WTC11 (cell line): Measurements from ENCODE around the gene CTNND2. TPM values are rescaled to one million over a fixed set of nuclear protein-coding genes. Genes with fewer than 3 reads are reported as not detected.

Experiments used
- ATAC-seq: fragments of 200-7000 bp; cut with Tn5 transposase; 2 replicates; pipeline ENCODE4 v1.10.0; 2021; ENCODE audit warnings: mild to moderate bottlenecking, moderate library complexity
- CTCF ChIA-PET: fragments of 300-600 bp; sonication (Branson Sonifier 250); formaldehyde crosslinking; loops from one replicate; lab custom pipeline; 2021; ENCODE audit warnings: antibody characterized with exemption; lab: Charles Lee
- POLR2A ChIA-PET: fragments of 350-600 bp; sonication (Branson Sonifier 250); formaldehyde crosslinking; loops from one replicate; lab custom pipeline; 2021; ENCODE audit warnings: antibody characterized with exemption; lab: Charles Lee
- DNase-seq: peaks from one replicate; pipeline ENCODE4 v3.0.0; 2021; ENCODE audit warnings: low spot score
- H3K27ac Mint-ChIP-seq: 2 replicates; pipeline ENCODE4 v1.8.0; 2021; ENCODE audit warnings: mixed read lengths
- H3K27me3 Mint-ChIP-seq: 2 replicates; pipeline ENCODE4 v1.8.0; 2021; ENCODE audit warnings: low read depth, mild to moderate bottlenecking, moderate library complexity, mixed read lengths
- H3K36me3 Mint-ChIP-seq: 2 replicates; pipeline ENCODE4 v1.8.0; 2021; ENCODE audit warnings: mixed read lengths
- H3K4me1 Mint-ChIP-seq: 2 replicates; pipeline ENCODE4 v1.8.0; 2022; ENCODE audit warnings: mixed read lengths
- H3K4me3 Mint-ChIP-seq: 2 replicates; pipeline ENCODE4 v1.8.0; 2021; ENCODE audit warnings: mild to moderate bottlenecking, moderate library complexity, mixed read lengths
- H3K9me3 Mint-ChIP-seq: 2 replicates; pipeline ENCODE4 v1.8.0; 2021; ENCODE audit warnings: mixed read lengths
- ATF1 ChIP-seq: sonication (generic); formaldehyde crosslinking; IDR thresholded peaks from 2 replicates; pipeline ENCODE4 v1.8.1; 2023; ENCODE audit warnings: mild to moderate bottlenecking, moderate library complexity, missing genetic modification reagents
- FOXK1 ChIP-seq: sonication (generic); formaldehyde crosslinking; IDR thresholded peaks from 2 replicates; pipeline ENCODE4 v1.8.0; 2022; ENCODE audit warnings: mild to moderate bottlenecking, moderate library complexity, missing genetic modification reagents
- MXD4 ChIP-seq: fragments of 250-450 bp; sonication (Bioruptor Pico); IDR thresholded peaks from 2 replicates; pipeline ENCODE4 v1.8.0; 2021; ENCODE audit warnings: mild to moderate bottlenecking, moderate library complexity, borderline replicate concordance
- MYBL2 ChIP-seq: sonication (generic); formaldehyde crosslinking; IDR thresholded peaks from 2 replicates; pipeline ENCODE4 v1.8.1; 2023; ENCODE audit warnings: mild to moderate bottlenecking, moderate library complexity, missing genetic modification reagents
- NFE2L1 ChIP-seq: sonication (generic); formaldehyde crosslinking; IDR thresholded peaks from 2 replicates; pipeline ENCODE4 v1.8.1; 2023; ENCODE audit warnings: missing genetic modification reagents
- RELA ChIP-seq: sonication (generic); formaldehyde crosslinking; IDR thresholded peaks from 2 replicates; pipeline ENCODE4 v1.8.1; 2022; ENCODE audit warnings: missing genetic modification reagents, mild to moderate bottlenecking, borderline replicate concordance
- SMAD3 ChIP-seq: sonication (generic); formaldehyde crosslinking; IDR thresholded peaks from 2 replicates; pipeline ENCODE4 v1.8.0; 2022; ENCODE audit warnings: missing genetic modification reagents, mild to moderate bottlenecking, borderline replicate concordance
- ZNF219 ChIP-seq: sonication (generic); formaldehyde crosslinking; IDR thresholded peaks from 2 replicates; pipeline ENCODE4 v1.8.0; 2023; ENCODE audit warnings: missing genetic modification reagents, mild to moderate bottlenecking, borderline replicate concordance
- ZNF317 ChIP-seq: sonication (generic); formaldehyde crosslinking; IDR thresholded peaks from 2 replicates; pipeline ENCODE4 v1.8.1; 2023; ENCODE audit warnings: low read depth, mild to moderate bottlenecking, moderate library complexity, missing genetic modification reagents, borderline replicate concordance
- ZNF423 ChIP-seq: fragments of 250-450 bp; sonication (Bioruptor Pico); IDR thresholded peaks from 2 replicates; pipeline ENCODE4 v2.1.2; 2022; ENCODE audit warnings: mild to moderate bottlenecking, moderate library complexity
- total RNA-seq: library from RNA; stranded (reverse); gene quantifications from 3 replicates; pipeline ENCODE4 v1.2.3, GENCODE V29; 2021
- TF ChIP-seq, protein P1 (sequence below): sonication (generic); formaldehyde crosslinking; IDR thresholded peaks from 2 replicates; pipeline ENCODE4 v1.8.0; 2023; ENCODE audit warnings: mild to moderate bottlenecking, missing genetic modification reagents
- TF ChIP-seq, protein P2 (sequence below): sonication (generic); formaldehyde crosslinking; IDR thresholded peaks from 2 replicates; pipeline ENCODE4 v1.8.0; 2023; ENCODE audit warnings: missing genetic modification reagents
- TF ChIP-seq, protein P3 (sequence below): sonication (generic); formaldehyde crosslinking; IDR thresholded peaks from 2 replicates; pipeline ENCODE4 v1.8.0; 2023; ENCODE audit warnings: missing genetic modification reagents, mild to moderate bottlenecking, borderline replicate concordance
- TF ChIP-seq, protein P4 (sequence below): fragments of 250-450 bp; sonication (Bioruptor Pico); IDR thresholded peaks from 2 replicates; pipeline ENCODE4 v2.1.2; 2022; ENCODE audit warnings: mild to moderate bottlenecking, moderate library complexity
- TF ChIP-seq, protein P5 (sequence below): sonication (generic); formaldehyde crosslinking; IDR thresholded peaks from 2 replicates; pipeline ENCODE4 v1.8.1; 2023; ENCODE audit warnings: mild to moderate bottlenecking, missing genetic modification reagents
- TF ChIP-seq, protein P6 (sequence below): sonication (generic); formaldehyde crosslinking; IDR thresholded peaks from 2 replicates; pipeline ENCODE4 v1.8.1; 2022; ENCODE audit warnings: low read depth, mild to moderate bottlenecking, moderate library complexity, missing genetic modification reagents, borderline replicate concordance
- TF ChIP-seq, protein P7 (sequence below): fragments of 250-450 bp; sonication (Bioruptor Pico); IDR thresholded peaks from 2 replicates; pipeline ENCODE4 v1.9.0; 2021; ENCODE audit warnings: moderate library complexity, mild to moderate bottlenecking, inconsistent platforms, borderline replicate concordance
- TF ChIP-seq, protein P8 (sequence below): sonication (generic); formaldehyde crosslinking; IDR thresholded peaks from 2 replicates; pipeline ENCODE4 v1.8.1; 2022; ENCODE audit warnings: low read depth, missing genetic modification reagents, borderline replicate concordance
- TF ChIP-seq, protein P9 (sequence below): fragments of 250-450 bp; sonication (Bioruptor Pico); IDR thresholded peaks from 2 replicates; pipeline ENCODE4 v1.9.0; 2021; ENCODE audit warnings: mild to moderate bottlenecking

CTNND2 gene
- total RNA-seq, 1 experiment from 2014 or later, result 11.9 TPM

DNA sequence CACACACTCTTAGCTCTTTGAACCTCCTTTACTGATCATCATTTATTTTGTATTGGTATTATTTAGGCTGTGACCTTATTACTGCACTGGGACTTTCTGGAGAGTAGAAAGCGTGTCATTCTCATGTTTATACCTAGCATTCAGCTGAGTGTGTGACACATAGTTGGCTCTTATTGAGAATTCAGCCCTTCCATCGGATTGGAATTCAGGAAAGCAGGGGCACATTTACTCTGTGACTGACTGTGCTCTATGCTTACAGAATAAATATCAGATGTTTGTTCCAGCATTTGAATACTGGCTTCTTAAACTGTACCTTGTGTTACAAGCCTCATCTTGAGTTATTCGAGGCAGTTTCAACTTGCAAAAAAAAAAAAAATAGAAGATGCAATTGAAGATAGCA, 782.4 kb downstream of the CTNND2 start (continued):
- TF ChIP-seq, protein P1, sequence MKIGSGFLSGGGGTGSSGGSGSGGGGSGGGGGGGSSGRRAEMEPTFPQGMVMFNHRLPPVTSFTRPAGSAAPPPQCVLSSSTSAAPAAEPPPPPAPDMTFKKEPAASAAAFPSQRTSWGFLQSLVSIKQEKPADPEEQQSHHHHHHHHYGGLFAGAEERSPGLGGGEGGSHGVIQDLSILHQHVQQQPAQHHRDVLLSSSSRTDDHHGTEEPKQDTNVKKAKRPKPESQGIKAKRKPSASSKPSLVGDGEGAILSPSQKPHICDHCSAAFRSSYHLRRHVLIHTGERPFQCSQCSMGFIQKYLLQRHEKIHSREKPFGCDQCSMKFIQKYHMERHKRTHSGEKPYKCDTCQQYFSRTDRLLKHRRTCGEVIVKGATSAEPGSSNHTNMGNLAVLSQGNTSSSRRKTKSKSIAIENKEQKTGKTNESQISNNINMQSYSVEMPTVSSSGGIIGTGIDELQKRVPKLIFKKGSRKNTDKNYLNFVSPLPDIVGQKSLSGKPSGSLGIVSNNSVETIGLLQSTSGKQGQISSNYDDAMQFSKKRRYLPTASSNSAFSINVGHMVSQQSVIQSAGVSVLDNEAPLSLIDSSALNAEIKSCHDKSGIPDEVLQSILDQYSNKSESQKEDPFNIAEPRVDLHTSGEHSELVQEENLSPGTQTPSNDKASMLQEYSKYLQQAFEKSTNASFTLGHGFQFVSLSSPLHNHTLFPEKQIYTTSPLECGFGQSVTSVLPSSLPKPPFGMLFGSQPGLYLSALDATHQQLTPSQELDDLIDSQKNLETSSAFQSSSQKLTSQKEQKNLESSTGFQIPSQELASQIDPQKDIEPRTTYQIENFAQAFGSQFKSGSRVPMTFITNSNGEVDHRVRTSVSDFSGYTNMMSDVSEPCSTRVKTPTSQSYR (CRISPR knock-in tag), result no peak
- TF ChIP-seq, protein P2, sequence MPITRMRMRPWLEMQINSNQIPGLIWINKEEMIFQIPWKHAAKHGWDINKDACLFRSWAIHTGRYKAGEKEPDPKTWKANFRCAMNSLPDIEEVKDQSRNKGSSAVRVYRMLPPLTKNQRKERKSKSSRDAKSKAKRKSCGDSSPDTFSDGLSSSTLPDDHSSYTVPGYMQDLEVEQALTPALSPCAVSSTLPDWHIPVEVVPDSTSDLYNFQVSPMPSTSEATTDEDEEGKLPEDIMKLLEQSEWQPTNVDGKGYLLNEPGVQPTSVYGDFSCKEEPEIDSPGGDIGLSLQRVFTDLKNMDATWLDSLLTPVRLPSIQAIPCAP (CRISPR knock-in tag), result no peak
- TF ChIP-seq NFE2L1 (CRISPR knock-in tag) (no peak), RELA (CRISPR knock-in tag) (no peak), FOXK1 (CRISPR knock-in tag) (no peak)
- TF ChIP-seq, protein P3, sequence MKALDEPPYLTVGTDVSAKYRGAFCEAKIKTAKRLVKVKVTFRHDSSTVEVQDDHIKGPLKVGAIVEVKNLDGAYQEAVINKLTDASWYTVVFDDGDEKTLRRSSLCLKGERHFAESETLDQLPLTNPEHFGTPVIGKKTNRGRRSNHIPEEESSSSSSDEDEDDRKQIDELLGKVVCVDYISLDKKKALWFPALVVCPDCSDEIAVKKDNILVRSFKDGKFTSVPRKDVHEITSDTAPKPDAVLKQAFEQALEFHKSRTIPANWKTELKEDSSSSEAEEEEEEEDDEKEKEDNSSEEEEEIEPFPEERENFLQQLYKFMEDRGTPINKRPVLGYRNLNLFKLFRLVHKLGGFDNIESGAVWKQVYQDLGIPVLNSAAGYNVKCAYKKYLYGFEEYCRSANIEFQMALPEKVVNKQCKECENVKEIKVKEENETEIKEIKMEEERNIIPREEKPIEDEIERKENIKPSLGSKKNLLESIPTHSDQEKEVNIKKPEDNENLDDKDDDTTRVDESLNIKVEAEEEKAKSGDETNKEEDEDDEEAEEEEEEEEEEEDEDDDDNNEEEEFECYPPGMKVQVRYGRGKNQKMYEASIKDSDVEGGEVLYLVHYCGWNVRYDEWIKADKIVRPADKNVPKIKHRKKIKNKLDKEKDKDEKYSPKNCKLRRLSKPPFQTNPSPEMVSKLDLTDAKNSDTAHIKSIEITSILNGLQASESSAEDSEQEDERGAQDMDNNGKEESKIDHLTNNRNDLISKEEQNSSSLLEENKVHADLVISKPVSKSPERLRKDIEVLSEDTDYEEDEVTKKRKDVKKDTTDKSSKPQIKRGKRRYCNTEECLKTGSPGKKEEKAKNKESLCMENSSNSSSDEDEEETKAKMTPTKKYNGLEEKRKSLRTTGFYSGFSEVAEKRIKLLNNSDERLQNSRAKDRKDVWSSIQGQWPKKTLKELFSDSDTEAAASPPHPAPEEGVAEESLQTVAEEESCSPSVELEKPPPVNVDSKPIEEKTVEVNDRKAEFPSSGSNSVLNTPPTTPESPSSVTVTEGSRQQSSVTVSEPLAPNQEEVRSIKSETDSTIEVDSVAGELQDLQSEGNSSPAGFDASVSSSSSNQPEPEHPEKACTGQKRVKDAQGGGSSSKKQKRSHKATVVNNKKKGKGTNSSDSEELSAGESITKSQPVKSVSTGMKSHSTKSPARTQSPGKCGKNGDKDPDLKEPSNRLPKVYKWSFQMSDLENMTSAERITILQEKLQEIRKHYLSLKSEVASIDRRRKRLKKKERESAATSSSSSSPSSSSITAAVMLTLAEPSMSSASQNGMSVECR (CRISPR knock-in tag), result no peak
- TF ChIP-seq, protein P4, sequence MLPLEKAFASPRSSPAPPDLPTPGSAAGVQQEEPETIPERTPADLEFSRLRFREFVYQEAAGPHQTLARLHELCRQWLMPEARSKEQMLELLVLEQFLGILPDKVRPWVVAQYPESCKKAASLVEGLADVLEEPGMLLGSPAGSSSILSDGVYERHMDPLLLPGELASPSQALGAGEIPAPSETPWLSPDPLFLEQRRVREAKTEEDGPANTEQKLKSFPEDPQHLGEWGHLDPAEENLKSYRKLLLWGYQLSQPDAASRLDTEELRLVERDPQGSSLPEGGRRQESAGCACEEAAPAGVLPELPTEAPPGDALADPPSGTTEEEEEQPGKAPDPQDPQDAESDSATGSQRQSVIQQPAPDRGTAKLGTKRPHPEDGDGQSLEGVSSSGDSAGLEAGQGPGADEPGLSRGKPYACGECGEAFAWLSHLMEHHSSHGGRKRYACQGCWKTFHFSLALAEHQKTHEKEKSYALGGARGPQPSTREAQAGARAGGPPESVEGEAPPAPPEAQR (CRISPR knock-in tag), result no peak

DNA sequence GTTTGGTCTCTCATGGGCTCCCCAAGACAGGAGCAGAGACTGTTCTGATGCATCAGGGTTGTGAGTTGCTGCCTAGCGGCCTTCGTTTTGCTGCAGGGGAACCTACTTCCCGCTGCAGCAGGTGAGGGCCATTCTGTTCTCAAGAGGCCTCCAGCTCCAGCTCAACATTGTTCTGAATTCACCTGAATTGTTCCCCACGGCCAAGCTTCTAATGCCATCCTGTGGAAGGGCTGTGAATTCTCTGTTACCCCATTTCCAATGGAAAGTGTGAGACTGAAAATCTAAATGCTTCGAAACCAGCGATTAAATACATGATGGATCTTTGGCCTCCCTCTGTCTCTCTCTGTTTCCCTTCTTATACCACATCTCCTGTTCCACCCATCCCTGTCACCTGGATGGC, 794.1 kb downstream of the CTNND2 start:
- Mint-ChIP-seq H3K4me1 (peaks cover 12% of the 10 kb centered on the region), H3K27ac (no peak overlapping the region), H3K4me3 (no peak overlapping the region), H3K9me3 (peaks cover 11% of the 10 kb centered on the region), H3K27me3 (no peaks in the 10 kb centered on the region), H3K36me3 (peaks cover 7% of the 10 kb centered on the region)
- CTCF ChIA-PET, result interaction anchor here (0.7 to 1.9 kb wide), 3 partner anchors 122 to 408 kb away, joined by 3 to 15 read pairs (median 4); no protein-coding TSS in a partner anchor
- peak; percentile 50 for ATAC-seq
- POLR2A ChIA-PET, result no interaction called here
- no peak for DNase-seq
- TF ChIP-seq ZNF423 (CRISPR knock-in tag) (no peak), ATF1 (CRISPR knock-in tag) (no peak), ZNF219 (CRISPR knock-in tag) (no peak), MXD4 (CRISPR knock-in tag) (no peak), ZNF317 (CRISPR knock-in tag) (no peak), MYBL2 (CRISPR knock-in tag) (no peak), SMAD3 (CRISPR knock-in tag) (no peak)
- TF ChIP-seq, protein P5, sequence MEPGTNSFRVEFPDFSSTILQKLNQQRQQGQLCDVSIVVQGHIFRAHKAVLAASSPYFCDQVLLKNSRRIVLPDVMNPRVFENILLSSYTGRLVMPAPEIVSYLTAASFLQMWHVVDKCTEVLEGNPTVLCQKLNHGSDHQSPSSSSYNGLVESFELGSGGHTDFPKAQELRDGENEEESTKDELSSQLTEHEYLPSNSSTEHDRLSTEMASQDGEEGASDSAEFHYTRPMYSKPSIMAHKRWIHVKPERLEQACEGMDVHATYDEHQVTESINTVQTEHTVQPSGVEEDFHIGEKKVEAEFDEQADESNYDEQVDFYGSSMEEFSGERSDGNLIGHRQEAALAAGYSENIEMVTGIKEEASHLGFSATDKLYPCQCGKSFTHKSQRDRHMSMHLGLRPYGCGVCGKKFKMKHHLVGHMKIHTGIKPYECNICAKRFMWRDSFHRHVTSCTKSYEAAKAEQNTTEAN, result no peak
- TF ChIP-seq, protein P6, sequence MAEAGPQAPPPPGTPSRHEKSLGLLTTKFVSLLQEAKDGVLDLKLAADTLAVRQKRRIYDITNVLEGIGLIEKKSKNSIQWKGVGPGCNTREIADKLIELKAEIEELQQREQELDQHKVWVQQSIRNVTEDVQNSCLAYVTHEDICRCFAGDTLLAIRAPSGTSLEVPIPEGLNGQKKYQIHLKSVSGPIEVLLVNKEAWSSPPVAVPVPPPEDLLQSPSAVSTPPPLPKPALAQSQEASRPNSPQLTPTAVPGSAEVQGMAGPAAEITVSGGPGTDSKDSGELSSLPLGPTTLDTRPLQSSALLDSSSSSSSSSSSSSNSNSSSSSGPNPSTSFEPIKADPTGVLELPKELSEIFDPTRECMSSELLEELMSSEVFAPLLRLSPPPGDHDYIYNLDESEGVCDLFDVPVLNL, result no peak
- TF ChIP-seq, protein P7, sequence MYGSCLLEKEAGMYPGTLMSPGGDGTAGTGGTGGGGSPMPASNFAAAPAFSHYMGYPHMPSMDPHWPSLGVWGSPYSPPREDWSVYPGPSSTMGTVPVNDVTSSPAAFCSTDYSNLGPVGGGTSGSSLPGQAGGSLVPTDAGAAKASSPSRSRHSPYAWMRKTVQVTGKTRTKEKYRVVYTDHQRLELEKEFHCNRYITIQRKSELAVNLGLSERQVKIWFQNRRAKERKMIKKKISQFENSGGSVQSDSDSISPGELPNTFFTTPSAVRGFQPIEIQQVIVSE (CRISPR knock-in tag), result no peak
- TF ChIP-seq, protein P8, sequence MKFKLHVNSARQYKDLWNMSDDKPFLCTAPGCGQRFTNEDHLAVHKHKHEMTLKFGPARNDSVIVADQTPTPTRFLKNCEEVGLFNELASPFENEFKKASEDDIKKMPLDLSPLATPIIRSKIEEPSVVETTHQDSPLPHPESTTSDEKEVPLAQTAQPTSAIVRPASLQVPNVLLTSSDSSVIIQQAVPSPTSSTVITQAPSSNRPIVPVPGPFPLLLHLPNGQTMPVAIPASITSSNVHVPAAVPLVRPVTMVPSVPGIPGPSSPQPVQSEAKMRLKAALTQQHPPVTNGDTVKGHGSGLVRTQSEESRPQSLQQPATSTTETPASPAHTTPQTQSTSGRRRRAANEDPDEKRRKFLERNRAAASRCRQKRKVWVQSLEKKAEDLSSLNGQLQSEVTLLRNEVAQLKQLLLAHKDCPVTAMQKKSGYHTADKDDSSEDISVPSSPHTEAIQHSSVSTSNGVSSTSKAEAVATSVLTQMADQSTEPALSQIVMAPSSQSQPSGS (CRISPR knock-in tag), result no peak
- TF ChIP-seq, protein P9, sequence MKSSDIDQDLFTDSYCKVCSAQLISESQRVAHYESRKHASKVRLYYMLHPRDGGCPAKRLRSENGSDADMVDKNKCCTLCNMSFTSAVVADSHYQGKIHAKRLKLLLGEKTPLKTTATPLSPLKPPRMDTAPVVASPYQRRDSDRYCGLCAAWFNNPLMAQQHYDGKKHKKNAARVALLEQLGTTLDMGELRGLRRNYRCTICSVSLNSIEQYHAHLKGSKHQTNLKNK (CRISPR knock-in tag), result no peak
